ENCODE results near the gene ODC1. TPM values are rescaled to one million over a fixed set of nuclear protein-coding genes. Genes with fewer than 3 reads are reported as not detected.

ODC1 gene
- total and polyA plus RNA-seq, 12 donors, result 6.4 to 204 (median 23.1) TPM

DNA sequence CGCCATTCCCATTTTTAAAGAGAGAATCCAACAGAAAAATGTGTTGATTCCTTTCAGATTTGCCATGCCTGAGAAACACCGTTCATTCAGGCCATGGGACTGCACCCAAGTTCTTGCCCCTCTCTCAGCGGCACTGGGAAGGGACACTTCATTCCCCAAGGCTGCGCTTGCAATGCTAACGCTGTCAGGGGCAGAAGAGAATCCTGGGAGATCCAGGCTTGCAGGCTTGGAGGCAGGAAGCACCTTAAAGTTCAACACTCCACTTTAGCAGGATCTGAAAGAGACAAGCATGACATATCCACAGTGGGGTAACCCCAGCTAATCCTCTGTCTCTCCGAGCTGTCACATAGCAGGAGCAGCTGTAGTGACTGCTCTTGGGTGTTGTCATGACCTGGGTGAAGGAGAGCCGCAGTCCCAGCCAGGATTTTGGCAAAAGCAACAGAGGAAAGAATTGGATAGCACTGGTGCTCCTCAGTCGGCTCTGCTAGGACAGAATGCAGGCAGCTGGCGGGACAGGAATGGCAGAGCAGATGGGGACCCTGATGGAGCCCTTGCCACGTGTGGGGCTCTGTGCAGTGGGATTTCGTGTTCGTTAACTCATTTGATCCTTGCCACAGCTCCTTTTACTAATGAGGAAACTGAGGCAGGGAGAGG is 22.0 kb upstream of the ODC1 start:
- peak in 1 of 7 donors; percentile 3 for DNase-seq
- no peaks in the 10 kb centered on the region for H3K9me3 ChIP-seq (replicated peaks in 1 of 3)
- no peaks in the 10 kb centered on the region for H3K36me3 ChIP-seq (replicated peaks in 1 of 2)
- H3K4me3 ChIP-seq, result no peak overlapping the region
- WGBS, 4 donors, result 82 to 87% (median 85%) methylated on average over 9 to 12 of the region's 12 CpGs
- no peak overlapping the region for H3K27ac ChIP-seq
- TF ChIP-seq POLR2A (IDR thresholded peaks at IDR 0.05), result no peak
- TF ChIP-seq, protein P1, sequence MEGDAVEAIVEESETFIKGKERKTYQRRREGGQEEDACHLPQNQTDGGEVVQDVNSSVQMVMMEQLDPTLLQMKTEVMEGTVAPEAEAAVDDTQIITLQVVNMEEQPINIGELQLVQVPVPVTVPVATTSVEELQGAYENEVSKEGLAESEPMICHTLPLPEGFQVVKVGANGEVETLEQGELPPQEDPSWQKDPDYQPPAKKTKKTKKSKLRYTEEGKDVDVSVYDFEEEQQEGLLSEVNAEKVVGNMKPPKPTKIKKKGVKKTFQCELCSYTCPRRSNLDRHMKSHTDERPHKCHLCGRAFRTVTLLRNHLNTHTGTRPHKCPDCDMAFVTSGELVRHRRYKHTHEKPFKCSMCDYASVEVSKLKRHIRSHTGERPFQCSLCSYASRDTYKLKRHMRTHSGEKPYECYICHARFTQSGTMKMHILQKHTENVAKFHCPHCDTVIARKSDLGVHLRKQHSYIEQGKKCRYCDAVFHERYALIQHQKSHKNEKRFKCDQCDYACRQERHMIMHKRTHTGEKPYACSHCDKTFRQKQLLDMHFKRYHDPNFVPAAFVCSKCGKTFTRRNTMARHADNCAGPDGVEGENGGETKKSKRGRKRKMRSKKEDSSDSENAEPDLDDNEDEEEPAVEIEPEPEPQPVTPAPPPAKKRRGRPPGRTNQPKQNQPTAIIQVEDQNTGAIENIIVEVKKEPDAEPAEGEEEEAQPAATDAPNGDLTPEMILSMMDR (IDR thresholded peaks at IDR 0.05), result no peak
- no peaks in the 10 kb centered on the region for H3K27me3 ChIP-seq
- H3K4me1 ChIP-seq (replicated peaks in 1 of 2), result no peaks in the 10 kb centered on the region
- intact Hi-C loops (cut with DNase I), result no loop called here

DNA sequence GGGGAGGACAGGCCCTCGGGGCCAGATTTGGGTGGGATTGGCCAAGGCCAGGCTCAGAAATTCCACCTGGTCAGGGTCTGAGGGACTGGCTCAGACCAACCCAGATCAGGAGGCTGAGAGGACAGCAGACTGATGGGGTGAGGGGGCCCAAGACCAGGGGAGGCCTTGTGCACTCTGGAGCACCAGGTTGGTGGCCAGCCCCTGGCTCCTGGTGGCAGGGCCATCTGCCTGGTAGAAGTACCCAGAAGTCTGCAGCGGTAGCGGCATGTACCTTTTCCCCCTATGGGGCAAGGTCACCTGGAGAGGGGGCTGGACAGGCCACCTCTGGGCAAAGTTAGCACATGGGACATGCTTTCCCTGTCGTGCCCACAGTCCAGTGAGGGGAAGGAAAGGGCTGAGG is 21.2 kb upstream of the ODC1 start:
- Histone ChIP-seq H3K27ac (no peak overlapping the region), H3K4me1 (replicated peaks in 1 of 2) (no peaks in the 10 kb centered on the region), H3K9me3 (replicated peaks in 1 of 3) (no peaks in the 10 kb centered on the region), H3K4me3 (no peak overlapping the region), H3K27me3 (no peaks in the 10 kb centered on the region), H3K36me3 (replicated peaks in 1 of 2) (no peaks in the 10 kb centered on the region)
- intact Hi-C loops (cut with DNase I), result no loop called here
- 67 to 89% (median 87%) methylated on average over 2 to 4 of the region's 4 CpGs for WGBS, 4 donors
- peak in 1 of 7 donors; percentile 5 for DNase-seq
- TF ChIP-seq, protein P1 (IDR thresholded peaks at IDR 0.05), result no peak
- TF ChIP-seq POLR2A (IDR thresholded peaks at IDR 0.05), result no peak

DNA sequence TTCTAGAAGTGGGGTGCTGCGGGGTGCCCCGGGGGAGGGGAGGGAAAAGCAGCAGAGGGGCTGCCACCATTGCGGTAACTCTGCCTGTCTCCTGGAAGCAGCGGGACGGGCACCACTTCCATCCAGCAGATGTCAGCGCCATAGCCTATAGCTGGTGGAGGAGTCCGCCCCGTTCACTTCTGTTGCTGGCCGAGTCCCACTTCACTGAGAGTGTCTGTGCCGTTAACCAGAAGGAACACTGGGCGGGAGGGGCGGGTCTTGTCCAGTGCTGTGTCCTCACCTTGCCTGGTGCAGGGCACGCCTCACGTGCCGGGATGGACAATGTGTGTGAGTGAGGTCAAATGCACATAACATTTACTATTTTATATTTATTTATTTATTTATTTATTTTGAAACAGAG is 19.3 kb upstream of the ODC1 start:
- no peaks in the 10 kb centered on the region for H3K27me3 ChIP-seq
- no peaks in the 10 kb centered on the region for H3K36me3 ChIP-seq (replicated peaks in 1 of 2)
- no peaks in the 10 kb centered on the region for H3K9me3 ChIP-seq (replicated peaks in 1 of 3)
- DNase-seq, result no peak
- no peak overlapping the region for H3K4me3 ChIP-seq
- intact Hi-C loops (cut with DNase I), result no loop called here
- H3K4me1 ChIP-seq (replicated peaks in 1 of 2), result no peaks in the 10 kb centered on the region
- TF ChIP-seq, protein P1 (IDR thresholded peaks at IDR 0.05), result no peak
- no peak for TF ChIP-seq POLR2A (IDR thresholded peaks at IDR 0.05)
- no peak overlapping the region for H3K27ac ChIP-seq
- WGBS, 4 donors, result 69 to 81% (median 79%) methylated on average over 10 to 15 of the region's 15 CpGs

DNA sequence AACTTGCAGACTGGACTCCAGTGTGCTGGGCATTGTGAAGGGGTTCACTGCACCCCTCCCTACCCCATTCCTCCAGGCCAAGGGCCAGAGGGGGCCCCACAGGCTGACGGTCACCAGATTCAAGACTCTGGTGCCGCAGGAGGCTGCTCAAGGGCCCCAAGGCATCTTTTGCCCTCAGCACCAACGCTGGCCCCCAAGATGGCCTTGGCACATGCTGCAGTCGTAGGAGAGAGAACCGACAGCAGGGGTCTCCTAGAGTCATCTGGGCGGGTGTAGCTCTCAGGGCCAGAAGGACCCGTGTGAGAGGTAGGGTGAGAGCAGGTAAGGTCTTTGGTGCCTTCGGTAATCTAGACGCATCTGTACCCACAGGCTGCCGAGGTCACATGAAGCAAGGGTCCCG is 18.7 kb upstream of the ODC1 start:
- WGBS, 4 donors, result 66 to 78% (median 71%) methylated on average over 9 to 11 of the region's 11 CpGs
- no peak for TF ChIP-seq POLR2A (IDR thresholded peaks at IDR 0.05)
- TF ChIP-seq, protein P1 (IDR thresholded peaks at IDR 0.05), result no peak
- Histone ChIP-seq H3K27me3 (no peaks in the 10 kb centered on the region), H3K27ac (no peak overlapping the region), H3K4me1 (replicated peaks in 1 of 2) (no peaks in the 10 kb centered on the region), H3K4me3 (no peak overlapping the region), H3K36me3 (replicated peaks in 1 of 2) (no peaks in the 10 kb centered on the region), H3K9me3 (replicated peaks in 1 of 3) (no peaks in the 10 kb centered on the region)
- no peak for DNase-seq
- intact Hi-C loops (cut with DNase I), result no loop called here
